ENCODE data around the gene PIP4K2A. TPM values are rescaled to one million over a fixed set of nuclear protein-coding genes. Genes with fewer than 3 reads are reported as not detected.

PIP4K2A gene
- total RNA-seq, 4 donors from 2014 or later: 29.3 to 52.4 (median 34.5) TPM

DNA sequence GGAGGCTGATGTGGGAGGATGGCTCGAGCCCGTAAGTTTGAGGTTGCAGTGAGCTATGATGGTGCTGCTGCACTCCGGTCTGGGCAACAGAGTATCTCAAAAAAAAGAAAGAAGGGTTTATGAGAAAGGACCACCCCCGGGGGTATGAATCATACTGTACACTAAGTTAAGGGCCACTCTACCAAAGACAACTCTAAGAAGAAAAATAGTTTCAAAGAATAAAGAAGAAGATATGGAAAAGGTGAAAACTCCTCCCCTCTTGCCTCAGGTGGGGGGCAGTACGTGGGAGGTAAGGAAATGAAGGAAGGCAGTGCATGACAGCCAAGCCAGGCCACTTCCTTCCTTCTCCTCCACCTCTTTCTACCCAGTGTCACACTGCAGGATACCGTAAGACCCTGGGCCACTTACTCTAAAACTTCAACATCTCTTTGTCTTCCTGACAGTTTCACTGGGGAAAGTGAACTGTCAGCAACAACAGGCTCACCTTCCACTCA, 61.3 kb downstream of the PIP4K2A start:
- H3K4me1 ChIP-seq: peaks cover 0 to 38% (median 20%) of the 10 kb centered on the region in 4 donors
- TF ChIP-seq EP300 (IDR thresholded peaks at IDR 0.05) (no peak), POLR2A (IDR thresholded peaks at IDR 0.05) (no peak), CTCF (IDR thresholded peaks at IDR 0.05) (no peak)
- no peaks in the 10 kb centered on the region for H3K27me3 ChIP-seq
- WGBS, 2 donors: 83 to 84% methylated on average over 6 of the region's 6 CpGs
- no peak overlapping the region for H3K4me3 ChIP-seq
- no peaks in the 10 kb centered on the region for H3K36me3 ChIP-seq
- no peak overlapping the region for H3K27ac ChIP-seq
- H3K9me3 ChIP-seq: no peaks in the 10 kb centered on the region
- DNase-seq (ENCODE audit: low spot score in 2 of 2): no peak

GRCh38 chr10:22651276-22651980, 63.0 kb downstream of the PIP4K2A start:
- no peak for DNase-seq (ENCODE audit: low spot score in 2 of 2)
- H3K4me1 ChIP-seq: peaks cover 0 to 51% (median 26%) of the 10 kb centered on the region in 4 donors
- no peak overlapping the region for H3K4me3 ChIP-seq
- 52 to 58% methylated on average over 12 of the region's 12 CpGs for WGBS, 2 donors
- H3K9me3 ChIP-seq: no peaks in the 10 kb centered on the region
- peak overlapping the region in 2 of 4 donors; percentile 3 to 15 for H3K27ac ChIP-seq
- H3K36me3 ChIP-seq: no peaks in the 10 kb centered on the region
- TF ChIP-seq EP300 (IDR thresholded peaks at IDR 0.05) (no peak), CTCF (IDR thresholded peaks at IDR 0.05) (no peak), POLR2A (IDR thresholded peaks at IDR 0.05) (no peak)
- no peaks in the 10 kb centered on the region for H3K27me3 ChIP-seq

DNA sequence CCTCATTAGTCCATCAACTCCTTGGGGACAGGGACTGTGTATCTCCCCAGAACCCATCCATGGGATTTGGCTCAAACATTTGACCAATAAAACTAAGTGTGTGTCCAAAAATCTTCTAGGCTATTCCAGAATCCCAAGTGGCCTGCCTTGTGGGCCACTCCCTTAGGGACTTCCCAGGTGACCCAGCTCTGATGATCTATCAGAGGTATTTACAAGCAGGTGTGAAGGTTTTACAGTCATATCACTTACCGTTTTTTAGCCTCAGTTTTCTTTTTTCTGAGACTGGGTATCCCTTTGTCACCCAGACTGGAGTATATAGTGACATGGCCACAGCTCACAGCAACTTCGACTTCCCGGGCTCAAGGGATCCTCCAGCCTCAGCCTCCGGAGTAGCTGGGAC, 64.4 kb downstream of the PIP4K2A start:
- no peak for TF ChIP-seq EP300 (IDR thresholded peaks at IDR 0.05)
- TF ChIP-seq POLR2A (IDR thresholded peaks at IDR 0.05): no peak
- TF ChIP-seq CTCF (IDR thresholded peaks at IDR 0.05): no peak
- Histone ChIP-seq H3K27me3 (no peaks in the 10 kb centered on the region), H3K36me3 (no peaks in the 10 kb centered on the region), H3K4me1 (peaks cover 0 to 51% (median 24%) of the 10 kb centered on the region in 4 donors), H3K4me3 (no peak overlapping the region), H3K27ac (peak overlapping the region in 1 of 4 donors; percentile 6), H3K9me3 (no peaks in the 10 kb centered on the region)
- WGBS, 2 donors: 88% methylated on average over 4 of the region's 4 CpGs
- DNase-seq (ENCODE audit: low spot score in 2 of 2): no peak

DNA sequence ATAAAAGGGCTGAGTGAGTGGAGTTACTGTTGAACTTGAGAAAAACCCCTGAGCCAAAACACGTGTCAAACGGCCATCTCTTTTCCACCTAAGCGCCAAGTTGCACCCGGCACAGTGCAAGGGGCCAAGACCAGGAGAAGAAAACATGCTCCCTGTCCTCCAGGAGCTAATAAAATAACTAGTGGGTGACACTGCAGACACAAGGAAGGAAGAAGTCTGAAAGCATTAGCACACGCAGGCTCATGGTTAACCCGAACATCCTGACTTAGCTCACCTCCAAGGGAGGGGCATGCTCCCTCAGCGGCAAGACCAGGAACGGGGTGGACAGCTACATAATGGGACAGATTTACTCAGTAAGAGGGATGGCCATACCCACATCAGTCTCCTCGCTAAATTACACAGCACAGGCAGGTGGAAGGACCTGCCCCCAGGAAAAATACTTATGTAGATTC, 65.0 kb downstream of the PIP4K2A start:
- DNase-seq (ENCODE audit: low spot score in 2 of 2): no peak
- Histone ChIP-seq H3K4me3 (no peak overlapping the region), H3K4me1 (peaks cover 0 to 51% (median 24%) of the 10 kb centered on the region in 4 donors), H3K36me3 (no peaks in the 10 kb centered on the region), H3K27ac (peak overlapping the region in 1 of 4 donors; percentile 6), H3K27me3 (no peaks in the 10 kb centered on the region), H3K9me3 (no peaks in the 10 kb centered on the region)
- 66 to 69% methylated on average over 9 of the region's 9 CpGs for WGBS, 2 donors
- TF ChIP-seq POLR2A (IDR thresholded peaks at IDR 0.05) (no peak), EP300 (IDR thresholded peaks at IDR 0.05) (no peak)

DNA sequence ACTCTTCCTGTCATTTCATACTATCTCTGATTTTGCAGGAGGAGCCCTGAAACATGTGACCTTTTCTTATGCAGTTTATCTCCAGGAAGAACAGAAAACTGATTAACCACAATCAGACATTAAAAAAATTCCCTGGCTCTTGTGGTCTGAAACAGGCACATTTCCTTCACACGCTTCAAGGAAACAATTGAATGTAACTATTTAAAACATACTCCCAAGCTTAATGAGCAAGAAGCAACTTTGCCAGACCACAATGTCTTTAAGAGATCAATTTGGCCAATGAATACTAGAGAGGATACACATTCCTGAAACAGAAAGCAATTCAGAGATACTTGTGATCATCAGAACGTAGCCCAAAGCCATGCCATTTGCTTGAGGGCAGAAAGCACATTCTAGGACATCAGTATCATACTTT, 65.8 kb downstream of the PIP4K2A start:
- Histone ChIP-seq H3K4me1 (peaks cover 0 to 51% (median 24%) of the 10 kb centered on the region in 4 donors), H3K4me3 (no peak overlapping the region), H3K27ac (peak overlapping the region in 3 of 4 donors; percentile 1 to 27 (median 7)), H3K27me3 (no peaks in the 10 kb centered on the region), H3K9me3 (no peaks in the 10 kb centered on the region), H3K36me3 (no peaks in the 10 kb centered on the region)
- no peak for DNase-seq (ENCODE audit: low spot score in 2 of 2)
- WGBS, 2 donors: 14 to 16% methylated on average over 2 of the region's 2 CpGs
- TF ChIP-seq EP300 (IDR thresholded peaks at IDR 0.05) (no peak), POLR2A (IDR thresholded peaks at IDR 0.05) (no peak), CTCF (IDR thresholded peaks at IDR 0.05) (no peak)
